HG03108 (cell line): Measurements from ENCODE around the gene COIL.

Experiments
- ATAC-seq: cut with Tn5 transposase; IDR thresholded peaks from one replicate; pipeline ENCODE4 v1.9.1; 2021; ENCODE audit warnings: moderate library complexity; ENCODE audit not compliant: unreplicated experiment

COIL gene

GRCh38 chr17:56912105-56912999, 48.5 kb downstream of the COIL start:
- no peak for ATAC-seq

- ATAC-seq, result no peak
These were observed 50.2 kb downstream of the COIL start for GRCh38 chr17:56910509-56911235.

- no peak for ATAC-seq
These were observed 50.9 kb downstream of the COIL start for GRCh38 chr17:56909742-56910508.

DNA sequence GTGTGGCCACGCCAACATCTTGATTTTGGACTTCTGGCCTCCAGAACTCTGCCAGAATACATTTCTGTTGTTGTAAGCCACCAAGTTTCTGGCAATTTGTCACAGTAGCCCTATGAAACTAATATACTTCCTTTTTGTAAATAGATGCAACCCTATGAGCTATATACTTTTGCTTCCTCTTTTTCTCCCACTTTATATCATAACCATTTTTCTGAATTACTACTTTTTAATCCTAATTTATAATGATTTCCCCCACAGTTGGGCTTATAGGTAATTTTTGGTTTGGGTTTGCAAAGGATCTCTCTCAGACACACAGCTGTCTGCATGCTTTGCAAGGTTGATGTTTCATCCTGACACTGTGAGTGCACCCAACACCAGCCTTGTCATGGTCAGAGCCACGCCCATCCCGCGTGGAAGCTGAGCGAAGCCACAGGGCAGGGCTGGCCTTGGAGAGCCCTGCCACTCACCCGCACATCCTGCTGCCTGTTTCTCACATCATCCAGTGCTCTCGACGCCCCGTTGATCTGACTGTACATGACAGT, 52.8 kb downstream of the COIL start:
- ATAC-seq, result peak; percentile 73

DNA sequence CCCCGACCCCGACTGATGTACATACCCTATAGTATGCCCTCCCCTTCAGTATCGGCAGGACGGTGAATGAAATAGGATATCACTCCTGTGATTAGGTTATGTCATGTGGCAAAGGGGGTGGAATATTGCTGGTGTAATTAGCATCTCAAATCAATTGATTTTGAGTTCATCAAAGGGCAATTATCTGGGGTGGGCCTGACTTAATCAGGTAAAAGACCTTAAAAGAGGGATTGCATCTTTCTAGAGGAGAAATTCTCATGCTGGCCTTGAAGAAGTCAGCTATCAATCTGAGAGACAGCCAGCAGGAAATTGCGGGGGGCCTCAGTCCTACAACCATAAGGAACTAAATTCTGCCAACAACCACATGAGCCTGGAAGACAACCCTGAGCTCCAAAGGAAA, 57.3 kb downstream of the COIL start:
- no peak for ATAC-seq

DNA sequence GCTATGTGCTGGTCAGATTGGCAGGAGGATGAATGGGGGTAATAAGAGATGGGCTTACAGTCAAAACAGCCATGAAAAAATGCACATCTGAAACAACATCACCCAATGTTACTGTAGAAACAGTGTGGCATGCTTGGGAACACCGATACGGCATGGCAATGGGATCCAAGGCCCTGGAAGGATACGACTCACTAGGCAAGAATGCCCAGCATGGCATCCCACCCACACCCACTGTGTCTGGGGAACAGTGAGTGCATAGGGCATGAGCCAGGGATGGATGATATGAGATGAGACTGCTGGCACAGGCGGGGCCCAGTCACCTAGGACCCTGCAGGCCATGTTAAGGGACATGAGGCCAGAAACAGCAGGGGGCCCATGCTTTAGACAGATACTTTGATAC, 58.5 kb downstream of the COIL start:
- ATAC-seq, result no peak

GRCh38 chr17:56899403-56899802, 61.4 kb downstream of the COIL start:
- ATAC-seq, result no peak

DNA sequence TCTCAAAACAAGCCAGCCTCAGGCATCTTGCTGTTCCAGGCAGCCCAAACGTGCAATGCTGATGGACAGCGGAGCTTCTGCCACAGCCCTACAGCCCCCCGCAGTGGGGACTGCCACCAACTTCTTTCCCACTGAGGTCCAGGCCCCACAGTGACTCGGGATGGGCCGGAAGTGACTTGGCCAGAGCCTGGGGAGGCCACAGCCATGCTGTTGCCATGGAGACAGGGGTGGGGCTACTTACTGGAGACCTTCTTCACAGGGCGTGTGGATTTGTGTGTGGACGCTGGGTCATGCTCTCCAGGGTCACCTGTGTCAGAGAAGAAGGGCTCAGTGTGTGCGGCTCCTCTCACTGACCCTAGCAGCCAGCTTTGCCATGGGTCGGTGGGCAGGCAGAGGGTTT, 62.0 kb downstream of the COIL start:
- no peak for ATAC-seq

GRCh38 chr17:56897646-56898424, 63.0 kb downstream of the COIL start:
- no peak for ATAC-seq

DNA sequence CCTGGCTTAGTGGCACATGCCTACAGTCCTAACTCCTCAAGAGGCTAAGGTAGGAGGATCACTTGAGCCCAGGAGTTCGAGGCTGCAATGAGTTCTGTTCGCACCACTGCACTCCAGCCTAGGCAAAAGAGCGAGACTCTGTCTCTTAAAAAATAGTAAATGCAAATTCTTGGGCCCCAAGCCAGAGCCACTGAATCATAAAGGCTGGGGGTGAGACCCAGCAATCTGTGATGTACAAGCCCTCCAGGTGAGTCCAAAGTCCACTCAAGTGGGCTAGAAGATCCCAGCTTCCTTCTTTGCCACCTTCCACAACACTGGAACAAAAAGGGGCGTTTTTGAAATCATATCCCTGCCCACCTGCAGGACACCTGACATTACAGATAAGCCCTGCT, 63.9 kb downstream of the COIL start:
- no peak for ATAC-seq

- no peak for ATAC-seq
These were observed 64.5 kb downstream of the COIL start for GRCh38 chr17:56896217-56896967.

DNA sequence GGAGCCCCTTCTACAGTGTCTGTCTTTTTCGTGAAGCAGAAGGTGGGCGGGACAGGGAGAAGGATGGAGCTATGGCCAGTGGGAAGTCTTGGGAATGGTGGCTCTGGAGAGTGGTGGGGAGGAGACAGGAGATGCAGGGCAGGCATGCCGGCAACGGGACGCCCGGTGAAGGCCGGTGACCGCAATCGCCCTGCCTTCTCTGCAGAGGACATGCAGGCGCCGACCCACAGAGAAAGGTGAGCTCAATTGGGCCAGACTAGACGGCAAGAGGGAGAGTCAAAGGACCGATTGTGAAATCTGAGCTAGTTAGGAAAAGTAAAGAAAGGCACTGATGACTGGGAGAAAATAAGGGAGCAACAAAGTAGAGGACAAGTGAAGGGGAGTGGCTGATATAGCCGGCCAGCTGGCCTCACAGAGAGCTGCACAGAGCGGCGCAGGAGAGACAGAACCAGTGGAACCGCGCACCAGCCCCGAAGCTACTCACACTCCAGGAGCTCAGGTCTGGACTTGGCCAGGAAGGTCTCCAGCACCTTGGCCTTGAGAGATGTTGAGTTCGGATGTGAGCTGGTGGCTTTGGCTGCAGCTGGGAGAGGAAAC, 65.9 kb downstream of the COIL start:
- ATAC-seq, result no peak

- no peak for ATAC-seq
These were observed 67.3 kb downstream of the COIL start for GRCh38 chr17:56893503-56893902.

GRCh38 chr17:56892333-56892732, 68.5 kb downstream of the COIL start:
- no peak for ATAC-seq

GRCh38 chr17:56891751-56892150, 69.1 kb downstream of the COIL start:
- ATAC-seq, result no peak

DNA sequence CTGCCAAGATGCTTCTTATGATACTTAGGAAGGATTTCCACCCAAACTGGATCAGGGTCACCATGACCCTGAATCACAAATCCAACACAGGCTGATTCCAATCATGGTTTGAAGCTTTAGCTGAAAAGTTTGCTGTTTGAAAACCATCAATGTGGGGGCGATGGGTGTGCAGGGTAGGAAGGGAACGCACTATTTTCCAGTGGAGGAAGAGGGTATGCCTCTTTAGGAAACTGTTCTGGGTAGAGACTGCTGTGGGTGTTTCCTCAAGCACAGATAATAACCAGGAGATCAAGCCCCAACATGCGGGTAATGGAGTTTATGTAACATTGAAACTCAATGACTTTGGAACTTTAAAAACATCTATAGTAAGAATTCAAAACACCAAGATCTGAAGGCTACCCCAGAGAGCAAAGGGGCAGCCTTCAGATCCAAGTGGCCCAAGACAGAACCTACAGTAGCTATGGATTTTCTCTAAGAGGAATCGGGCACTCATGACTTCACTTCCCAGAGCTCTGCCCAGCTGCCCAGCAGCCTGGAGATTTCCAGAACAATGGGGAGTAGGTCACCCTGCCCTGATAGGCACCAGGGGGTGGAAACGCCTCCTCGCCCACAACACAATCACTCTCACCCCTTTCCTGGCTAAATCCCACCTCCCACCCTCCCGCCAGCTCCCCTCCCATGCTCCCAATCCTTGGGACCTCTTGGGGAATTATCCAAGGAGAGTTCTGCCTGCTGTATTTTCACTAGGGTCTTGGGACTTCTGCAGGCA, 69.8 kb downstream of the COIL start:
- no peak for ATAC-seq

- no peak for ATAC-seq
These were observed 70.5 kb downstream of the COIL start for GRCh38 chr17:56890390-56890789.
